ENCODE results near the gene ASTN2.

DNA sequence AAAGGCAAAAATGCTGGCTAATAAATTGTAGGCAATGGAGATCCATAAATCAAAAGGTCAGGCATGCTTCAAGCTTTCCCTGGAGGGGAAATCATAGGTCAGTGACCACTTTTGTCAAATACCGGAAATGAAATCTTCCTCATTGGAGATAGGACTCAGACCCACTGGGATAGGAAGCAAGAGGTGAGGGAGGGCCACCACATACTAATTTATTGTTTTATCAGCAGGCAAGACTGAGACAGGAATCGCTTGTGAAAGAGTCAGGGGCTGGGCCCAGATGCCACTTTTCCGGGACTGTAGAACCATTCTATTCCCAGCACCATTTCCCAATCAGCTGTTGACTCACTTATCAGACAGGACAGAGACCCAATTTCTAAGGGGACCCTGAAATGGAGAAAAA, 984.0 kb downstream of the ASTN2 start:
- TF ChIP-seq GATA2 (IDR thresholded peaks at IDR 0.05; ENCODE audit: low read depth, low read length) (no peak), GATA3 (IDR thresholded peaks at IDR 0.05; ENCODE audit: low read depth, low read length) (no peak)

Data from SH-SY5Y (cell line).